Right lobe of liver (tissue), 4 donors: ENCODE measurements around the gene TOM1L2.

Source experiments
- POLR2A ChIP-seq: fragments of 450-650 bp; IDR thresholded peaks from one replicate; pipeline ENCODE4 v1.6.1; 2017; ENCODE audit warnings: antibody characterized with exemption, mild to moderate bottlenecking
- TF ChIP-seq, protein P1 (sequence below), 4 donors: fragments of 200-600 bp in 3 of 4; fragments of 450-650 bp in 1 of 4; IDR thresholded peaks; one replicate each; pipeline versions ENCODE4 v1.5.1 to v1.8.0; 2016 to 2022; ENCODE audit warnings: antibody characterized with exemption in 4 of 4, mild to moderate bottlenecking in 2 of 4
- donor health status: DM: no; HTN: no; CAD: no.
- donor health status: DM: no; HTN: no; CAD: no.
- donor health status: DM: no; HTN: yes; CAD: no.

GRCh38 chr17:17993852-17994251, 21.7 kb upstream of the TOM1L2 start:
- no peak for TF ChIP-seq POLR2A
- TF ChIP-seq, protein P1, sequence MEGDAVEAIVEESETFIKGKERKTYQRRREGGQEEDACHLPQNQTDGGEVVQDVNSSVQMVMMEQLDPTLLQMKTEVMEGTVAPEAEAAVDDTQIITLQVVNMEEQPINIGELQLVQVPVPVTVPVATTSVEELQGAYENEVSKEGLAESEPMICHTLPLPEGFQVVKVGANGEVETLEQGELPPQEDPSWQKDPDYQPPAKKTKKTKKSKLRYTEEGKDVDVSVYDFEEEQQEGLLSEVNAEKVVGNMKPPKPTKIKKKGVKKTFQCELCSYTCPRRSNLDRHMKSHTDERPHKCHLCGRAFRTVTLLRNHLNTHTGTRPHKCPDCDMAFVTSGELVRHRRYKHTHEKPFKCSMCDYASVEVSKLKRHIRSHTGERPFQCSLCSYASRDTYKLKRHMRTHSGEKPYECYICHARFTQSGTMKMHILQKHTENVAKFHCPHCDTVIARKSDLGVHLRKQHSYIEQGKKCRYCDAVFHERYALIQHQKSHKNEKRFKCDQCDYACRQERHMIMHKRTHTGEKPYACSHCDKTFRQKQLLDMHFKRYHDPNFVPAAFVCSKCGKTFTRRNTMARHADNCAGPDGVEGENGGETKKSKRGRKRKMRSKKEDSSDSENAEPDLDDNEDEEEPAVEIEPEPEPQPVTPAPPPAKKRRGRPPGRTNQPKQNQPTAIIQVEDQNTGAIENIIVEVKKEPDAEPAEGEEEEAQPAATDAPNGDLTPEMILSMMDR (IDR thresholded peaks at IDR 0.05), result no peak
